Common myeloid progenitor, CD34-positive (primary cell): ENCODE data around the gene RDH16.
"Not testable (repeated sequence)": the region's sequence is repeated elsewhere in the genome, so short reads cannot be mapped to it uniquely, and the experiment has no call there.

Experiments
- CTCF ChIA-PET: fragments of 350-600 bp; sonication (Branson Sonifier 250); formaldehyde crosslinking; loops from one replicate; lab custom pipeline; 2021; ENCODE audit warnings: antibody characterized with exemption; lab: Charles Lee
- POLR2A ChIA-PET: fragments of 350-600 bp; sonication (Branson Sonifier 250); formaldehyde crosslinking; loops from one replicate; lab custom pipeline; 2021; ENCODE audit warnings: antibody characterized with exemption; lab: Charles Lee
- DNase-seq, 3 donors: peaks; one replicate each; pipeline versions ENCODE4 v3.0.0 to v3.0.0-alpha.2; 2013
- H3K27ac ChIP-seq, 2 experiments: 1 replicate in 1 of 2; 2 replicates in 1 of 2; pipeline ENCODE4 v1.7.0; 2013; ENCODE audit warnings: inconsistent platforms in 2 of 2, low read length in 2 of 2, mild to moderate bottlenecking in 2 of 2, low read depth in 1 of 2, moderate library complexity in 1 of 2; ENCODE audit not compliant: severe bottlenecking in 2 of 2, insufficient read depth in 1 of 2, poor library complexity in 1 of 2
- H3K27me3 ChIP-seq, 5 experiments: replicated peaks in 2 of 5; 1 replicate in 3 of 5; 2 replicates in 2 of 5; pipeline versions ENCODE4 v1.6.1 to v1.7.0; 2013; ENCODE audit warnings: low read length in 4 of 5, mild to moderate bottlenecking in 2 of 5, moderate library complexity in 2 of 5, inconsistent platforms in 1 of 5; ENCODE audit not compliant: insufficient read depth in 5 of 5, control insufficient read depth in 4 of 5
- H3K36me3 ChIP-seq, 4 experiments: 1 replicate in 2 of 4; 2 replicates in 2 of 4; pipeline versions ENCODE4 v1.6.1 to v1.7.0; 2013; ENCODE audit warnings: low read length in 3 of 4, control low read depth in 1 of 4, mild to moderate bottlenecking in 1 of 4; ENCODE audit not compliant: control insufficient read depth in 4 of 4, insufficient read depth in 4 of 4
- H3K4me1 ChIP-seq, 4 experiments: 1 replicate in 3 of 4; 2 replicates in 1 of 4; pipeline versions ENCODE4 v1.6.1 to v1.7.1; 2013; ENCODE audit warnings: low read length in 3 of 4, mild to moderate bottlenecking in 3 of 4, control low read depth in 1 of 4, inconsistent platforms in 1 of 4, moderate library complexity in 1 of 4; ENCODE audit not compliant: control insufficient read depth in 4 of 4, insufficient read depth in 4 of 4; ENCODE audit errors: control extremely low read depth in 1 of 4
- H3K4me3 ChIP-seq, 7 experiments: 1 replicate in 4 of 7; 2 replicates in 3 of 7; pipeline versions ENCODE4 v1.5.1 to v1.7.0; 2013; ENCODE audit warnings: mild to moderate bottlenecking in 7 of 7, low read length in 6 of 7, moderate library complexity in 6 of 7, inconsistent platforms in 2 of 7, low read depth in 2 of 7, control low read depth in 1 of 7; ENCODE audit not compliant: insufficient read depth in 4 of 7, control insufficient read depth in 1 of 7; ENCODE audit errors: extremely low read depth in 1 of 7
- H3K9me3 ChIP-seq, 5 experiments: 1 replicate in 4 of 5; 2 replicates in 1 of 5; pipeline versions ENCODE4 v1.6.1 to v1.7.1; 2013; ENCODE audit warnings: low read length in 4 of 5, mild to moderate bottlenecking in 2 of 5, inconsistent platforms in 1 of 5, low read depth in 1 of 5, moderate library complexity in 1 of 5; ENCODE audit not compliant: control insufficient read depth in 4 of 5, insufficient read depth in 2 of 5; ENCODE audit errors: control extremely low read depth in 1 of 5
- WGBS: methylation state at CpG from one replicate; pipeline ENCODE4 v1.1.5; 2013; ENCODE audit not compliant: insufficient coverage; 5-methylcytosine and 5-hydroxymethylcytosine counted together

The RDH16 gene

DNA sequence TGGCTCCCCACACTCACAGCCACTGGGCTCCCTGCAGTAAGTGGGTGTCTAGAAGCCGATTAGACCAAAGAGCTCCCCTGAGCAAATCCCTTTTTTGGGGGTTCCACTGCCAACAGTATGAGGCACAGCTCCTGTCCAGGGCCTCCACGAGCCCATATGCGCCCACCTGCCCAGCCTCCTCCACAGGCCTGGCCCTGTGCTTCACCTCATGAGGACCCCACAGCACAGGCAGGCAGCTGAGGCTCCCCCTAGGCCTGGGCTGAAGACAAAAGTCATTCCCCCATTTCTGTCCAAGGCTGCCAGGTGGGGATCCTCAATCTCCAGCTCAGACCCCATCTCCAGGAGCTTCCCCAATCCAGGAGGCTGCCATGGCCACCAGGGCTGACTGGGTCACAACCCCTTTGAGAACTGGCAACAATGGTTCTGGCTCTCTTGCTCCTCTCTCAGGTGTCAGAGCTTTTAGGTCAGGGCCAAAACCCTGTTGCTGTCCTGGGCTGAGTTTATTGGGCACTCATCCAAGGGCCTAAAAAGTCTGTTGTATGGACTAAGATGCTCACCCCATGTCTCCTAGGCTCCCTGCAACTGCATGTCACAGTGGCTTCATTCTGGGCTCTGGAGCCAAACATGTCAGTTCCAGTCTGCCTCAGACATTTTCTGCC is 25.3 kb upstream of the RDH16 start:
- H3K36me3 ChIP-seq, H3K27ac ChIP-seq, H3K4me3 ChIP-seq, POLR2A ChIA-PET, DNase-seq, CTCF ChIA-PET, H3K9me3 ChIP-seq, H3K27me3 ChIP-seq: not testable (repeated sequence)
- peaks cover 0 to 12% (median 12%) of the 10 kb centered on the region in 4 experiments for H3K4me1 ChIP-seq
- WGBS, result 100% methylated on average over 2 of the region's 3 CpGs

- ChIA-PET CTCF (interaction anchor here (0.6 to 1.1 kb wide), 3 partner anchors 21 to 140 kb away, joined by 3 read pairs; no protein-coding TSS in a partner anchor), POLR2A (no interaction called here)
- DNase-seq, result no peak
- WGBS, result 96% methylated on average over 3 of the region's 4 CpGs
- Histone ChIP-seq H3K27ac (no peak overlapping the region), H3K4me1 (no peaks in the 10 kb centered on the region), H3K36me3 (no peaks in the 10 kb centered on the region), H3K4me3 (no peak overlapping the region), H3K27me3 (no peaks in the 10 kb centered on the region), H3K9me3 (no peaks in the 10 kb centered on the region)
Measured at GRCh38 chr12:56980941-56981530, 23.6 kb upstream of the RDH16 start.

- Histone ChIP-seq H3K27me3 (no peaks in the 10 kb centered on the region), H3K27ac (no peak overlapping the region), H3K36me3 (no peaks in the 10 kb centered on the region), H3K4me1 (no peaks in the 10 kb centered on the region), H3K9me3 (no peaks in the 10 kb centered on the region), H3K4me3 (no peak overlapping the region)
- DNase-seq, result no peak
- ChIA-PET POLR2A (no interaction called here), CTCF (interaction anchor here (1.2 kb wide), 1 partner anchor 22 kb away, joined by 3 read pairs; no protein-coding TSS in a partner anchor)
- 100% methylated on average over 6 of the region's 6 CpGs for WGBS
Measured at GRCh38 chr12:56980268-56980667, 22.9 kb upstream of the RDH16 start.

- H3K36me3 ChIP-seq, result no peaks in the 10 kb centered on the region
- POLR2A ChIA-PET, result no interaction called here
- CTCF ChIA-PET, result interaction anchor here (0.6 to 1.4 kb wide), 3 partner anchors 20 to 24 kb away, joined by 3 to 4 read pairs (median 3); no protein-coding TSS in a partner anchor
- DNase-seq, result no peak
- H3K4me3 ChIP-seq, result no peak overlapping the region
- no peaks in the 10 kb centered on the region for H3K27me3 ChIP-seq
- no peaks in the 10 kb centered on the region for H3K4me1 ChIP-seq
- 97% methylated on average over 3 of the region's 3 CpGs for WGBS
- H3K27ac ChIP-seq, result no peak overlapping the region
- no peaks in the 10 kb centered on the region for H3K9me3 ChIP-seq
Measured at GRCh38 chr12:56979628-56980027, 22.2 kb upstream of the RDH16 start.

- WGBS, result 100% methylated on average over 3 of the region's 3 CpGs
- ChIA-PET POLR2A (no interaction called here), CTCF (interaction anchor here (1.2 to 1.4 kb wide), 2 partner anchors 24 to 25 kb away, joined by 3 to 4 read pairs; no protein-coding TSS in a partner anchor)
- Histone ChIP-seq H3K9me3 (no peaks in the 10 kb centered on the region), H3K27me3 (no peaks in the 10 kb centered on the region), H3K27ac (no peak overlapping the region), H3K36me3 (no peaks in the 10 kb centered on the region), H3K4me3 (no peak overlapping the region), H3K4me1 (no peaks in the 10 kb centered on the region)
- DNase-seq, result no peak
Measured at GRCh38 chr12:56978397-56979138, 21.2 kb upstream of the RDH16 start.

DNA sequence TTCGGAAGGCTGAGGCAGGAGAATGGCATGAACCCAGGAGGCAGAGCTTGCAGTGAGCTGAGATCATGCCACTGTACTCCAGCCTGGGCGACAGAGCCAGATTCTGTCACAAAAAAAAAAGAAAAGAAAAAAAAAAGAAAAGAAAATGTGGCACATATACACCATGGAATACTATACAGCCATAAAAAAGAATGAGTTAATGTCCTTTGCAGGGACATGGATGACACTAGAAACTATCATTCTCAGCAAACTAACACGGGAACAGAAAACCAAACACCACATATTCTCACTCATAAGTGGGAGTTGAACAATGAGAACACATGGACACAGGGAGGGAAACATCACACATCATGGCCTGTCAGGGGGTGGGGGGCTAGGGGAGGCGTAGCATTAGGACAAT is 20.0 kb upstream of the RDH16 start:
- H3K4me1 ChIP-seq, DNase-seq, POLR2A ChIA-PET, H3K27me3 ChIP-seq, H3K36me3 ChIP-seq, CTCF ChIA-PET, H3K4me3 ChIP-seq, H3K9me3 ChIP-seq, H3K27ac ChIP-seq: not testable (repeated sequence)
- 100% methylated on average over 1 of the region's 4 CpGs for WGBS

GRCh38 chr12:56974224-56974623 is 16.8 kb upstream of the RDH16 start:
- H3K4me3 ChIP-seq, H3K9me3 ChIP-seq, H3K27me3 ChIP-seq, DNase-seq, H3K27ac ChIP-seq, H3K36me3 ChIP-seq, CTCF ChIA-PET, POLR2A ChIA-PET, H3K4me1 ChIP-seq: not testable (repeated sequence)
- WGBS, result 100% methylated on average over 2 of the region's 3 CpGs
